Inflammatory macrophage treated with lipopolysaccharide for 1 hour (primary cell): ENCODE results near the gene CCDC74A.
"Not testable (repeated sequence)": the region's sequence is repeated elsewhere in the genome, so short reads cannot be mapped to it uniquely, and the experiment has no call there.

ENCODE experiments used
- DNase-seq, 2 donors: peaks; one replicate each; pipeline ENCODE4 v3.0.0-alpha.2; 2020 to 2022

Gene CCDC74A

DNA sequence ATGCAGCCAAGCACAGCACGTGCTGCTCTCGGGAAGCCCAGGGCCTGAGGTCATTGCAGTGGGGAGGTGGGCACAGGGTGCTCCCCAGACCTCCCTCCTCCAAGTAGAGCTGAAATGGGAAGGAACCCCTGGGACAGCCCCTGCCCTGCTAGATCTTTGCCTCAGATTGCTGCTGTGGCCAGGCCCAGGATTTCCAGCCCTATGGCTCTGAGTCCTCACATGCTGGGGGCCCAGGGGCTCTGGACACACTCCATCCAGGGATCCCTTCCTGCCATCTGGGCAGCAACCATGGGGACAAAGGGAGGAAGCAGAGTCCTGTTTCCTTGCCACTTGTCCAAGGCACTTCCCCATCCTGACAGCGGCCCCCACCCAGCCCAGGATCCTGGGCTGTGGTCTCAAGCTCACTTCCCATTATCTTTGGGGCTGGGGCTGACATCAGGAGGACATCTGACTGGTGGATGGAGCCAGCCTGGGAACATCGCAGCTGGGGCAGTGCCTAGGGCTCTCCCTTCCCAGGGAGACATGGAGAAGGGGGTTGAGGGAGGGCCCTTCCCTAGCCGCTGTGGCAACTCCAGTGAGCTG, 2.3 kb downstream of the CCDC74A start:
- not testable (repeated sequence) for DNase-seq

DNA sequence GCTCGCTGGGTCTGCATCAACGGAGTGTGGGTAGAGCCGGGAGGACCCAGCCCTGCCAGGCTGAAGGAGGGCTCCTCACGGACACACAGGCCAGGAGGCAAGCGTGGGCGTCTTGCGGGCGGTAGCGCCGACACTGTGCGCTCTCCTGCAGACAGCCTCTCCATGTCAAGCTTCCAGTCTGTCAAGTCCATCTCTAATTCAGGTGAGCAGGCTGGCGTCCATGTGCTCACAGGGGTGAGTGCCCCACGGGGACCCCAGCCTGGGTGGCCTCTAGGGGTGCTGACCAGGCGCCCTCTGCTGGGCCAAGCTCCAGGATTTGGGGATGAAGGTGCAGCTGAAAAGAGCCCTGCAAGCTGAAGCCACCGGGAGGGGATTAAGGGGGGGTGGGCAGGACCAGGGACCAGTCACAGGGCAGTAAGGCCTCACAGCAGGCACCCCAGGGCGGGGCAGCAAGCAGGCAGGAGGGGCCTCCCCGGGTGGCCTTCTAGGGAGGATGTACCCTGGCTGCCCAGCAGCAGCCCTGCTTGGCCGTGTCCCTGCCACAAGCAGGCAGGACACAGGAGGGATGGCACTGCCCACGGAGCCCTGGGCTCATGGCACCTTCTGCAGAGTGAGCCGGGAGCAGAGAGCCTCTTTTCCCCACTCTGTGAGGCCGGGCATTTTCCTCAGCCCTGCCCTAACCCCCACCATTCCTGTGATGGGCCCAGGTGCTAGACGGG, 3.1 kb downstream of the CCDC74A start:
- not testable (repeated sequence) for DNase-seq

DNA sequence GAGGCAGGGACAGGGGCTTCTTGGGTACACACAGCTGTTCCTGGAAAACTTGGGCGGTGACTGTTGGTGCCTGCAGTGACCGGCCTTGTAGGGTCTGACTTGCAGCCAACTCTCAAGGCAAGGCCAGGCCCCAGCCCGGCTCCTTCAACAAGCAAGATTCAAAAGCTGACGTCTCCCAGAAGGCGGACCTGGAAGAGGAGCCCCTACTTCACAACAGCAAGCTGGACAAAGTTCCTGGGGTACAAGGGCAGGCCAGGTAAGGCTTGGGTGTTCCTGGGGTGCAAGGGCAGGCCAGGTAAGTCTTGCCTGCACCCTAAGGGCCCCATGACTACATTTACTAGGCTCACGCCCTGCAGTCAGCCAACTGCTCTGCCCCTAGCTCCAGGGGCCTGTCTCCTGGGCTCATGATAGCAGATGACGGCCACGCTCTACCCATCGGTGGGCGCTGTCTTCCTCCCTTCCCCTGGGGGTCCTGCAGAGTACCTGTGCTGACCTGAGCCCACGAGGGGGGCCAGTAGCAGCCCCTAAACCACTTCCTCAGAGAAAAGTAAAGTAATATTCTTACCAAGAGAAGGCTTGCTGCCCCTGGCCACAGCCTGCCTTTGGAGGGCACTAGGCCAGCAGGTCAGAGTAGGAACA, 4.0 kb downstream of the CCDC74A start:
- not testable (repeated sequence) for DNase-seq

DNA sequence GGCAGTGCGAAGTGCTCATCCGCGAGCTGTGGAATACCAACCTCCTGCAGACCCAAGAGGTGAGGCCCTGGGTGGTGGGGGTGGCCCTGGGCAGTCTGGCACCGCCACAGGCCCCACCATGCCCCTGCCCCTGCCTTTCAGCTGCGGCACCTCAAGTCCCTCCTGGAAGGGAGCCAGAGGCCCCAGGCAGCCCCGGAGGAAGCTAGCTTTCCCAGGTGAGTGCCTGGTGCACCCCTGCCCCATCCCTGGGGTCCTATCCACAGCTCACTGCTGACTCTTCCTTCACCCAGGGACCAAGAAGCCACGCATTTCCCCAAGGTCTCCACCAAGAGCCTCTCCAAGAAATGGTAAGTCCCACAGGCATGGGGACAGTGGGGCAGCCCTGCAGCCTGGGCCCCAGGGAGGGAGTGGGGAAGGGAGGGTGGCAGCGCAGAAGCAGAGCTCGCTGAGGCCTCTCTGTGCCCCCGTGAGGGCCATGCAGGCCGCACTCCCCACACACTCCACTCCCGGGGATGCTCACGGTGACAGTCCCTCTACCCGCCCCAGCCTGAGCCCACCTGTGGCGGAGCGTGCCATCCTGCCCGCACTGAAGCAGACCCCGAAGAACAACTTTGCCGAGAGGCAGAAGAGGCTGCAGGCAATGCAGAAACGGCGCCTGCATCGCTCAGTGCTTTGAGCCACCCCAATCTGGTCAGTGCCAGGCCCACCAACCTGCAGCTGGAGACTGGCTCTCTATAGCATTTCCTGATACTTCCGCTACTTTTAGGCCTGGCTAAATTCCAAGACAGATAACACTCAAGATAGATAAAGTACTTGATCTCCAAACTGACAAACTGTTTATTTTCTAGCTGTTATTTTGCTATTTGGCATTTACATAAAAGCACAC, 5.3 kb downstream of the CCDC74A start:
- DNase-seq: not testable (repeated sequence)

DNA sequence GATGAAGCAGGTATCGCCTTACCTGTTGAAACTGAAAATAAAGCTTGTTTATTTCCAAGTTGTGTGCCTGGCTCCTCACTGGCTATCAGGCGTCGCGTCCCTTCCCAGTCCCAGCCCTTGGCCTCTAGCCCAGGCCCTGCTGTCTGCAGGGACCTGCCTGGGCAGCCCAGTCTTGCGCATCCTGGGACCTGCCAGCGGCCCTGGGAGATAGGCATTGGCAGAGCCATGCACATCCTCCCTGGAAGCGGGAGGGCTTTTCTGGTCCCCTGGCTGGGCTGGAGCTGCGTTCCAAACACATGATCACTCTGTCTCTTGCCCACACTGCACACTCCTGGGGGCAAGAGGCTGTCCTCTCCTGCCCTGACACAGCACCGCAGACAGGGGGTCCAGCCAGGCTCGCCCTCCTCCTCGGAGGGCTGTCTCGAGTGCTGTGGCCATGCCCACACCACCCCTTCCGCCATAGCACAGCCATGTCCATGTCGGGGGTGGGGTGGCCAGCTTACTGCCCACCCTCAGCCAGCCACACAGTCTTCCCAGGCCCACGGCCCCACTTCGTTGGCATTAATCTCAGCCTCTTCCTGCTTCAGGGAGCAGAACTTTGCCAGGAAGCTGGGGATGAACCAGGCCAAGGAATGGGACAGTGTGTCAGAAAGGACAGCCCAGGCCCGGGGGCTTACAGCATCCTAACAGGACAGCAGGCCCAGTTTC, 6.1 kb downstream of the CCDC74A start:
- not testable (repeated sequence) for DNase-seq

DNA sequence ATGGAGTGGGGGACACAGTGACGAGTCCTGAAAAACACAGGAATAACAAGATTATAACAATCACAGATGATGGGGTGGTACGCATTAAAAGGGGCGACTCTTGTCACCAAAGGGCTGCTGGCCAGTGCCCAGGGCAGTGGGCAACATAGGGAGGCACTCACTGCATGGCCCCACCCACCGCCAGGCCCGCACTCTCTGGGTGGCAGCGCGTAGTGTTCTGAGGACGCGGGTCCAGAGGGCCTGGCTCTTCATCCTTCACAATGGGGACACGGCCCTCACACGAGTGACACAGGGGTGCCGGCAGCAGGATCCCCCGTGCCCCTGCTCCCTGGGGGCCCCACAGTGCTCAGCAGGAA, 6.6 kb downstream of the CCDC74A start:
- DNase-seq: not testable (repeated sequence)

DNA sequence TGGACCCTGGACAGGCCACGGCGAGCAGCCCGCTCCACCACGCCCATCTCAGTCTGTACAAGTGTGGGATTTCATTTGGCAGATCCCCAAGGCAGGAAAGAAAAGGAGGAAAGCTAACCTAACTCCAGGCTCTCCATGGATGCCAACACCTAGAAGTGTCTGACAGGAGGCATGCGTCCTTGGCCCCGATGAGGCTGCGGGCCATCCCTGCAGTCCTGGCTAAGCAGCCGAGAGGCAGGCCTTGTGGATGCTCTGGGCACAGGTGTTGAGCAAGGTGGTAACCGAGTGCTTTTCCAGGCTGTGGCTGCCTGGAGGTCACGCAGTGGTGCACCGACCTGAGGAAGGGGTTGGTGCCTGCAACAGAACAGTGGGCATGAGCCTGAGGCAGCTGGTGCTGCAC, 7.3 kb downstream of the CCDC74A start:
- not testable (repeated sequence) for DNase-seq

DNA sequence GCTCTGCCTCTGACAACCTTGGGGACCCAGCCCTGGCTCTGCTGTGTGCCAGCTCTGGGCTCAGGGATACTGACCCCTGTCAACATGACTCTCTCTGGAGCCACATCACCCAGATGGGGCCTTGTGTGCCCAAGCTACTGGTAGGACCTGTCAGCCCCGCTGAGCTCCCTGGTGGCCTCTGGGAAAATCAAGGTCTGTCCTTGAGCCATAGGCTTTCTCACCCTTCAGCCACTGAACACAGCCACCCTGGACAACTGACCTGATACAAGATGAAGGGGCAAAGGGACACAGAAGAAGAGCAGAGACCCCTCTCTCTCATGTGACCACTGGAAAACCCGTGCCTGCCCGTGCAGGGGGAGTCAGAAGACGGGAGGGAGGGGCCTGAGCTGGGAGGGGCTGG, 7.8 kb downstream of the CCDC74A start:
- DNase-seq: no peak

DNA sequence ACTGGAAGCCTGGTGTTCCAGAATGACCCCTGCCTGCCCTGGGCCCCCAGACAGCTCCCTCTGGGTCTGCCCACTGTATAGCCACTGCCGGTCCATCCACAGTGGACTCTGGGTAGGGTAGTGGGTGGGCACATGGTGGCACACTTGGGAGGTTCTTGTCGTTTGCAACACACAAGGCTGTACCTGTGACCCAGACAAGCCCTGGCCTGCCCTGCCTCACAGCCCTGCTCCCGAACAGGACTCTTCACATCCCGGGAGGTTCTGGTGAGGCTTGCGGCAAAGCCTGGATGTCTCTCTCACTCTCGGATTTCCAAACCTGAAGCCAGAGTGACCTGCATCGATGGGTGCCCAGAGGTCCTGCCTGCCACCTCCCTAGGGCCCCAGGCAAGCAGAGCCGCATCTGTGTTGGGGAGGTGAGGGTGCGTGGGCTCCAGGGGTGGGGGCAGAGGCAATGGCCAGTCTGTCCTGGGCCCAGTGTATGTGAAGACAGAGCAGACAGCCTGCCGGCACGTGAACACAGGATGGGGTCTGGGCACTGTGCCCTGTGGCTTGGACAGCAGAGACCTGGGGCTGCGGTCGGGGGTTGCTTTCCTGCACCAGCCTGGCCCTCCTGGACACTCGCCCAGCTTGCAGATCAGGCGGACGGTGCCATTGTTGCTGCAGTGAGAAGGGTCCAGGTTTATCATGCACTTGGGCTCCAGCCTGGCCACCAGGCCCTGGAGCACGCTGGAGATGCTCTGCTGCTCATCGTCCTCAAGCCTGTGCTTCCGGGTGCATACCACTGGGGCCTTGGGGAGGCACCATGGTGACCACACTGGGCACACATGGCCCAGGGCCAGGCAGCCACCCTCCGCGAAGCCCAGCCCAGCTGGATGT, 8.5 kb downstream of the CCDC74A start:
- not testable (repeated sequence) for DNase-seq

DNA sequence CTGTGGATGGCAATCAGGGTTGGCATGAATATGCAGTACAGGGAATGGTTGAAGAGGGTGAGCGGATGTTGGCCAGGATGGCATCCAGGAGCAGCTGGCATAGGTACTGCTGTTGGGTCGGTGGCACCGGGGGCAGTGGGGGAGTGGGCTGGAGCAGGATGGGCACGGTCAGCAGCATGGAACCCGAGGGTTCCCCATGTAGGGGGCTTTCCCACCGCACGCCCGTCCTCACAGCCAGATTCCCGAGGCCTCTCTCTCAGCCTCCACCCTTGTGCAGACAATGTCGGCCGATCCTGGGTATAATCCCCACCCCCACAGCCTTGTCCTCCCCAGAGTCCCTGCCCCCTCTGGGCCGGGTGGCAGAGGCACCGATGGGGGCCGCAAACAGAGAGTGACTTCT, 9.2 kb downstream of the CCDC74A start:
- DNase-seq: not testable (repeated sequence)

DNA sequence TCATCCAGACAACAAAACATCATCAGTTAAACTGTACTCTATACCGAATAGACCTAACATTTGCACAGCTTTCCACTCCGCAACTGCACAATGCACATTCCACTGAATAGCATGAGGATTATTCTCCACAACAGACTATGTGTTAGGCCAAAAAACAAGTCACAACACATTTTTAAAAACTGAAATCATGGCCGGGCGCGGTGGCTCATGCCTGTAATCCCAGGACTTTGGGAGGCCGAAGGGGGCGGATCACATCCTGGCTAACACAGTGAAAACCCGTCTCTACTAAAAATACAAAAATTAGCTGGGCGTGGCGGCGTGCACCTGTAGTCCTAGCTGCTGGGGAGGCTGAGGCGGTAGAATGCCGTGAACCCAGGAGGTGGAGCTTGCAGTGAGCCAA, 11.2 kb downstream of the CCDC74A start:
- not testable (repeated sequence) for DNase-seq

DNA sequence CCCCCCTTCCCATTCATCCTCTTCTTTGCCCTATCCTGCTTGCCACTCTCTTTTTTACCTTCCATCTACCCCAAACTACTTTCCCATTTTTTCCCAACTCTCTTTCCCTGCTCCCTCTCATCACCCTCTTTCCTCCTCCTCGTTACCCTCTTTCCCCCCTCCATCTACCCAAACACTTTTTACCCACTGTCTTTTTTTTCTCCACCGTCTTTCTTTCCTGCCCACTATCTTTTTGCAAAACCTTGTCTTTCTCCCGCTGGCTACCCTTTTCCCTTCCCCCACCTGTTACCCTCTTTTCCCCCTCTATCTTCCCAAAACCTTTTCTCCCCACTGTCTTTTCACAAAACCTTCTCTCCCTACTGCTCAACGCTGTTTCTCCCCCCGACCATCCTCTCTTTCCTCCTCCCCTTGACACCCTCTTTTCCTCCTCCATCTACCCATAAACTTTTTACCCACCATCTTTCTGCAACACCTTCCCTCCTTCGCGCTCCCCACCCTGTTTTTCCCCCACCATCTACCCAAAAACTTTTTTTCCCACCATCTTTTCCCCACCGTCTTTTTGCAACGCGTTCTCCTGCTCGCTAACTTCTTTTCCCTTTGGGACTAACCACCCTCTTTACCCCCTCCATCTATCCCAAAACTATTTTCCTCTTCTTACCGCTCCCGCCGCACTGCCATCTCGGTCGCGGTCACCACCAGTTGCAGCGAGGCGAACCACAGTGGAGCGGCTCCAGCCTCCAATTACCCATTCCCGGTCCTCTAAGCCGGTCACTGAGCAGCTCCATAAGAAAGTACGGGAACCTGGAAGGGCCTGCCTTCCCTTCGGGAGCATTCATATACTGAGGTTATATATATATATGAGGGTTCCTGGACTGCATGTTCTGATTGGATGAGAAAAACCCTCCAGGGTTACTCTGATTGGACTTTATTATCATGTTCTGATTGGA, 15.0 kb downstream of the CCDC74A start:
- DNase-seq: no peak

DNA sequence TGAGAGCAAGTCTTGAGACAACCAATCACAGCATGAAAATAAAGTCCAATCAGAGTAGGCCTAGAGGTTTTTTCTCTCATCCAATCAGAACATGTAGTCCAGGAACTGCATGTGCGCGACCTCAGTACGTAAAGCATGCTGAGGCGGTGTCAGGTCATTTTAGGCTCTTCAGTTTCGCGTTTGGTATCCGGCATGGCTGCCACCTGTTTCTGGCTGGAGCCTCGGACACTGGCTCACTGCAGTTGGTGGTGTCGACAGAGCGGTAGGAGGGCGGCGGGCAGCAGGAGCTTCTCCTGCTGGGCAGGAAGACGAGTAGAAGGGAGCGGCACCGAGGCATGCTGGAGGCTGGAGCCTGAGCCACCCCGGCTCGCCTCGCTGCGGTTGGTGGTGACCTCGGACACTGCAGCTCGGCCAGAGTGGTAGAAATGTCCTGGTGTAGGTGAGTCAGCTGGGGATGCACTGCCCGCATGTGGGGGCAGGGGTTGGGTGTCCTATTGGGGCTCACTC, 15.8 kb downstream of the CCDC74A start:
- DNase-seq: no peak

DNA sequence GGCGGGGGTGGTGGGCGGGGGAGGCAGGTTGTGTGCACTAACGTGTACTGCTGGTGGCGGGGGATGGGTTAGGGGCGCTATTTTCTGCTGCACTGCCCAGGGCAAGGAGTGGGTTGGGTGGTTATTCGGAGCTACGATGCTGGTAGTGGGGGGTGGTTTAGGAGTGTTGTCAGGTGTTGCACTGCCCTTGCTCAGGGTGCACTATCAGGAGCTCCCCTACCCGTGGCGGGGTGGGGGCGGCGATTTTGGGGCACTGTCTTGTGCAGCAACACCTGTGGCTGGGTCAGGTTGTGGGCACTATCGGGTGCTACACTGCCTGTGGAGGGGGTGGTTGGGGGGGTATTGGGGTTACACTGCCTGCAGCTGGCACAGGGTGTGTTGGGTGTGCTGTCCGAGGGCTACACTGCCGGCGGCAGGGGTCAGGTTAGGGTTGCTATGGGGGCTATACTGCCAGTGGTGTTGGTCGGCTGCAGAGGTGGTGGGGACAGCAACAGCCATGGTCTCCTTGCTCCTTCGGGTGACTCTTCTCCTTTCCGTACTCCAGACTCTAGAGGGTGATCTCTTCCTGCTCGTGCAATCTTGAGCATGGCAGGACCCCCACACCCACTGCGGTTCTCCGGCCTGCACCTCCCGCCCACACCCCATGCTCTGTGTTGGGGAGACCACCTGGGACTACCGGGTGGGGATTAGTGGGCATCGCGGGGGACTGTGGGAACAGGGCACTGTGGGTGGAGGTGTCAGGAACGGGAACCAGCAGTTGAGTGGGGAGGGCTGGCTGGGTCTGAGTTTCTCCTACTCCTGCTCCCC, 16.5 kb downstream of the CCDC74A start:
- not testable (repeated sequence) for DNase-seq

DNA sequence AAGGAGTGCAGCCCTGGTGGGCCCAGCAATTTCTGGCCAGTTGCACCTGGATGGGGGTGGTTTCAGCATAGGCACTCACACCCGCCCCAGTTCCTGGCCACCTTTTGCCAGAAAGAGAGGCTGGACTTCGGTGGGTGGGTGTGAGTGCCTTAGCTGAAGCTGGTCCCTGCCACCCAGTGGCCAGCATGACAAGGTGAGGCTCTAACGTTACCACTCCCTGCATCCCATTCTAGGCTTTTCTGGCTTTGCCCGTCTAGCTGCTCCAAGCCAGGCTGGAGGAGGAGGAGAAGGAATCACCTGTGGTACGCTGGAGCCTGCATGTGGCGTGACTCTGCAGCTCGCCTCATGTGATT, 17.1 kb downstream of the CCDC74A start:
- not testable (repeated sequence) for DNase-seq

DNA sequence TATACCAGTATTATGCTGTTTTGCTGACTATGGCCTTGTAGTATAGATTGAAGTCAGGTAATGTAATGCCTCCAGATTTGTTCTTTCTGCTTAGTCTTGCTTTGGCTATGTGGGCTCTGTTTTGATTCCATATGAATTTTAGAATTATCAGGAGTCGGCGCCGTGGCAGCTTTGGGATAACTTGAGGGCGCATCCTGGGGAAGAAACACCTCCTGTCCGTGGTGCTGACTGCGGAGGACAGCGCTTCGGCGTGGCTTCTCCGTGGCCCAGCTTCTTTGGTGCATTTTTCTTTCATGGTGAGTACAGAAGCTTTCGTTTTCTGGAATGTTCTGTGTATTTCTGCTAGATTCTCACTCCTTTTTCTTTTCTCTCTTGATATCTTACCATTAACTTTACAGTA, 25.2 kb downstream of the CCDC74A start:
- no peak for DNase-seq

DNA sequence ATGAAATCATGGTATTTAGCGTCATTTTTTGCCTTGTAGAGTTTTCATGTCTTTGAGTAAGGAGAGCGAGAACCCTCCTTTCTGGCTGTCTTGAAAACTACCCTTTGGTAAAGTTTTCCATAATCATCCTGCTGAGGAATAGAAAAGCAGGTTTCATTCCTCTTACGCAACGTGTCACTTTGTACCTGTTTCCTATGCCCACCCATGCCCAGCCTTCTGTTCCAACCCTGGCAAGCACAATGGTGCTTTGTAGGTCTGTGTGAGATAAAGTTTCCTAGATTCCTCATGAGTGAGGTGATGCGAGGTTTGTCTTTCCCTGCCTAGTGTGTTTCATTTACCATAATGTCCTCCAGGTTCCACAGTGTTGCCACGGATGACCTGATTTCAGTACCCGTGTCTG, 29.3 kb downstream of the CCDC74A start:
- no peak for DNase-seq

DNA sequence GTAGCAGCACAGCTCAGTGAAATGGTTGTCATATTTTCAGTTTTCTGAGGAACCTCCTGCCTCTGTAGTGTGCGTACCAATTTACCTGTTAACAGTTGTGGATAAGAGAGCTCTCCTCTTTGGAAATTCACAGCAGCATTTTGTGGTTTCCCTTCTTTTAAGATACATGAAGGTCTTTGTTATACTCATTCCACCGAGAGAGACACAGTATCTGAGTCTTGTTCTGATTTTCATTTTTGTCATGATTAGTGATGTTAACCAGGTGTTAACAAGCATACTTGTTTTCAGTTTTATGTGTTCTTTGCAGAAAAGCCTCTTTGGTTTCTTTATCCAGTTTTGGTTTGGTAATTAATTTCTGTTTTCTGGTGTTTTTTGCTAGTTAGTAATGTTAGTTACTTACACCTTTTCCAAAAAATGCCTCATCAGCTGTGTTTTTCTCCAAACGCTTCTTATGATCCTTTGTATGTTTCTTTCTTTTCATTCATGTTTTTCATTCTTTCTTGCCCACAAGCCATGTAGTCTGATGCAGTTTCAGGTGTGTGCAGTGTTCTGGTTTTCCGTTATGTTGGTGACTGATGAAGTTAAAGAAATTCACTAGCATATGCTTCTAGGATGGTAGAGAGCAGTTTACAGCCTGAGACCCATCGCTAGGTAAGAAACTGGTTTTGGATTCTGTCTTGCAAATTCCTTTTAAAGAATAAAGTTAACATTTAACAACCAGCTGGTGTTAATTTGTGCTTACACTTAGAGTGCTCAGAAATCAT, 30.1 kb downstream of the CCDC74A start:
- DNase-seq: no peak

DNA sequence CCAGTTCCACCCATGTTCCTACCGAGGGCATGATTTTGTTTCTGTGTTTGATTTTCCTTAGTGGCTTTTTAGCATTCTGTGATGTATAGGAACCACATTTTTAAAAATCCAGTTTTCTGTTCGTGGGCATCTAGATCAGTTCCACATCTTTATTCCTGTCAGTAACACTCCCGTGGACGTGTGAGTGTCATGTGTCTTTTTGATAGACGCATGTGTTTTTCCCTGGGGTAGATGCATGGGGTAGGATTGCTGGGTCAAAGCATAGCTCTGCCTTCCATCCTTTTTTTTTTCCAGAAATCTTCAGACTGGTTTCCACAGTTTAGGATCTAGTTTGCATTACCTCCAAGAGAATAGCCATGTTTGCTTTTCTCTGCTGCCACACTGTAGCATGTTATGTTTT, 38.7 kb downstream of the CCDC74A start:
- no peak for DNase-seq
